Testis (tissue), 3 donors: ENCODE measurements around the gene VWA5B1. TPM values are rescaled to one million over a fixed set of nuclear protein-coding genes. Genes with fewer than 3 reads are reported as not detected.

ENCODE experiments used
- DNase-seq: peaks from one replicate; pipeline ENCODE4 v3.0.0-alpha.2; 2019
- H3K27ac ChIP-seq, 2 donors: fragments of 200-600 bp; sonication (generic); one replicate each; pipeline ENCODE4 v1.5.1; 2019
- H3K27me3 ChIP-seq: fragments of 200-600 bp; sonication (generic); one replicate; pipeline ENCODE4 v1.5.1; 2019
- H3K36me3 ChIP-seq: fragments of 200-600 bp; sonication (generic); one replicate; pipeline ENCODE4 v1.5.1; 2017; ENCODE audit warnings: low read depth; ENCODE audit errors: missing control alignments
- H3K4me1 ChIP-seq: fragments of 200-600 bp; sonication (generic); one replicate; pipeline ENCODE4 v1.5.1; 2019
- H3K4me3 ChIP-seq, 2 donors: fragments of 200-600 bp; sonication (generic); one replicate each; pipeline ENCODE4 v1.5.1; 2017 to 2019
- H3K9me3 ChIP-seq: fragments of 200-600 bp; sonication (generic); one replicate; pipeline ENCODE4 v1.5.1; 2017
- CTCF ChIP-seq, 3 experiments: fragments of 450-650 bp in 2 of 3; fragments of 200-600 bp in 1 of 3; sonication (generic) in 1 of 3; IDR thresholded peaks; one replicate each; pipeline ENCODE4 v1.5.1; 2016 to 2019; ENCODE audit warnings: antibody characterized with exemption in 3 of 3, mild to moderate bottlenecking in 2 of 3, moderate library complexity in 1 of 3
- POLR2A ChIP-seq: fragments of 450-650 bp; IDR thresholded peaks from one replicate; pipeline ENCODE4 v1.6.1; 2017; ENCODE audit warnings: antibody characterized with exemption, mild to moderate bottlenecking, moderate library complexity
- WGBS, 2 donors: methylation state at CpG; one replicate each; pipeline ENCODE4 v1.1.5; 2018; 5-methylcytosine and 5-hydroxymethylcytosine counted together
- intact Hi-C: fragments of 100-400 bp; cut with DNase I; formaldehyde crosslinking; loops from one replicate; pipeline ENCODE4 v1.15.1; 2023; ENCODE audit warnings: low total_unique reads
- polyA plus RNA-seq: library from polyadenylated mRNA; stranded (reverse); fragments of 350-450 nt; fragmentation: Illumina TruSeq; extraction: RNeasy Lipid Tissue Mini Kit (QIAGEN cat#74804); gene quantifications from one replicate; pipeline ENCODE4 v1.2.3, GENCODE V29; 2014; ENCODE audit warnings: low read depth, low replicate concordance; ENCODE audit not compliant: insufficient read depth
- total RNA-seq, 2 donors: library from RNA; depleted of rRNA; stranded (reverse); fragments of >200 nt; gene quantifications; one replicate each; pipeline ENCODE4 v1.2.3, GENCODE V29; 2016

Gene VWA5B1
- total and polyA plus RNA-seq, 3 donors from 2014 or later = 13.1 to 23.0 (median 16.2) TPM

- no peaks in the 10 kb centered on the region for H3K36me3 ChIP-seq
- no peak overlapping the region for H3K4me3 ChIP-seq
- no peak overlapping the region for H3K27ac ChIP-seq
- 91 to 100% methylated on average over 2 to 11 of the region's 11 CpGs for WGBS, 2 donors
- H3K27me3 ChIP-seq = no peaks in the 10 kb centered on the region
- no peak for DNase-seq
- TF ChIP-seq POLR2A (no peak), CTCF (IDR thresholded peaks at IDR 0.05) (no peak)
- intact Hi-C loops = no loop called here
- no peaks in the 10 kb centered on the region for H3K9me3 ChIP-seq
- H3K4me1 ChIP-seq = no peaks in the 10 kb centered on the region
Measured at GRCh38 chr1:20401405-20402010, 110.8 kb downstream of the VWA5B1 start.

- no peaks in the 10 kb centered on the region for H3K4me1 ChIP-seq
- 64% methylated on average over 13 of the region's 13 CpGs for WGBS, 2 donors
- DNase-seq = no peak
- no peak overlapping the region for H3K27ac ChIP-seq
- no peaks in the 10 kb centered on the region for H3K36me3 ChIP-seq
- TF ChIP-seq POLR2A = no peak
- no peak for TF ChIP-seq CTCF (IDR thresholded peaks at IDR 0.05)
- H3K4me3 ChIP-seq = no peak overlapping the region
- no peaks in the 10 kb centered on the region for H3K9me3 ChIP-seq
- intact Hi-C loops = no loop called here
- no peaks in the 10 kb centered on the region for H3K27me3 ChIP-seq
Measured at GRCh38 chr1:20402585-20403422, 112.1 kb downstream of the VWA5B1 start.

GRCh38 chr1:20403423-20404145 lies 112.9 kb downstream of the VWA5B1 start:
- H3K27me3 ChIP-seq = no peaks in the 10 kb centered on the region
- H3K9me3 ChIP-seq = no peaks in the 10 kb centered on the region
- H3K4me1 ChIP-seq = no peaks in the 10 kb centered on the region
- 88 to 96% methylated on average over 7 to 8 of the region's 8 CpGs for WGBS, 2 donors
- no peak overlapping the region for H3K27ac ChIP-seq
- TF ChIP-seq POLR2A (no peak), CTCF (IDR thresholded peaks at IDR 0.05) (no peak)
- no peaks in the 10 kb centered on the region for H3K36me3 ChIP-seq
- no peak overlapping the region for H3K4me3 ChIP-seq
- no peak for DNase-seq
- intact Hi-C loops = no loop called here

- Histone ChIP-seq H3K9me3 (no peaks in the 10 kb centered on the region), H3K27me3 (no peaks in the 10 kb centered on the region), H3K4me1 (no peaks in the 10 kb centered on the region), H3K4me3 (no peak overlapping the region), H3K36me3 (no peaks in the 10 kb centered on the region), H3K27ac (no peak overlapping the region)
- no peak for DNase-seq
- TF ChIP-seq CTCF (IDR thresholded peaks at IDR 0.05) (no peak), POLR2A (no peak)
- WGBS, 2 donors = 77 to 79% methylated on average over 8 to 9 of the region's 9 CpGs
- intact Hi-C loops = no loop called here
Measured at GRCh38 chr1:20404466-20404865, 113.8 kb downstream of the VWA5B1 start.

Other genes with a start within 250 kb of the VWA5B1 start
- 10 to 100 TPM; 19.8 to 21.2 TPM for gene PLA2G5, start 220.7 kb upstream of the VWA5B1 start, total RNA-seq
- gene PLA2G5, start 220.7 kb upstream of the VWA5B1 start, polyA plus RNA-seq = 17.6 TPM
- under 1 TPM in 1 of 2 donors, not detected in 1; 0.16 TPM for gene PLA2G2D, start 171.3 kb upstream of the VWA5B1 start, total RNA-seq
- 3.7 TPM for gene PLA2G2D, start 171.3 kb upstream of the VWA5B1 start, polyA plus RNA-seq
- not detected for gene PLA2G2F, start 151.6 kb upstream of the VWA5B1 start, total RNA-seq
- not detected for gene PLA2G2F, start 151.6 kb upstream of the VWA5B1 start, polyA plus RNA-seq
- 10 to 100 TPM; 18.2 to 23.7 TPM for gene UBXN10, start 104.8 kb upstream of the VWA5B1 start, total RNA-seq
- 43.7 TPM for gene UBXN10, start 104.8 kb upstream of the VWA5B1 start, polyA plus RNA-seq
- gene PLA2G2C, start 104.4 kb upstream of the VWA5B1 start, total RNA-seq = under 1 TPM; 0.31 to 0.47 TPM
- gene PLA2G2C, start 104.4 kb upstream of the VWA5B1 start, polyA plus RNA-seq = 1.1 TPM
- 1 to 10 TPM; 7.8 to 9.5 TPM for gene CAMK2N1, start 195.3 kb downstream of the VWA5B1 start, total RNA-seq
- 12.3 TPM for gene CAMK2N1, start 195.3 kb downstream of the VWA5B1 start, polyA plus RNA-seq
- 10 to 100 TPM; 22.4 to 32.0 TPM for gene MUL1, start 217.3 kb downstream of the VWA5B1 start, total RNA-seq
- 28.9 TPM for gene MUL1, start 217.3 kb downstream of the VWA5B1 start, polyA plus RNA-seq